ENCODE measurements around the gene GALNT17.

DNA sequence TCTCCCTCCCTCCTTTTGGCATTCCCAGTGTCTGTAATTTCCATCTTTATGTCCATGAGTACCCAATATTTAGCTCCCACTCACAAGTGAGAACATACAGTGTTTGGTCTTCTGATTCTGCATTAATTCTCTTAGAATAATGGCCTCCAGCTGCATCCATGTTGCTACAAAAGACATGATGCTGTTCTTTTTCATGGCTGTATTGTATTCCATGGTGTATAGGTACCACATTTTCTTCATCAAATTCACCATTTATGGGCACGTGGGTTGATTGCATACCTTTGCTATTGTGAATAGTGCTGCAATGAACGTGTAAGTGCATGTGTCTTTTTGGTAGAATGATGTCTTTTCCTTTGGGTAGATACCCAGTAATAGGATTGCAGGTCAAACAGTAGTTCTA, 576.8 kb downstream of the GALNT17 start:
- TF ChIP-seq, protein P1, sequence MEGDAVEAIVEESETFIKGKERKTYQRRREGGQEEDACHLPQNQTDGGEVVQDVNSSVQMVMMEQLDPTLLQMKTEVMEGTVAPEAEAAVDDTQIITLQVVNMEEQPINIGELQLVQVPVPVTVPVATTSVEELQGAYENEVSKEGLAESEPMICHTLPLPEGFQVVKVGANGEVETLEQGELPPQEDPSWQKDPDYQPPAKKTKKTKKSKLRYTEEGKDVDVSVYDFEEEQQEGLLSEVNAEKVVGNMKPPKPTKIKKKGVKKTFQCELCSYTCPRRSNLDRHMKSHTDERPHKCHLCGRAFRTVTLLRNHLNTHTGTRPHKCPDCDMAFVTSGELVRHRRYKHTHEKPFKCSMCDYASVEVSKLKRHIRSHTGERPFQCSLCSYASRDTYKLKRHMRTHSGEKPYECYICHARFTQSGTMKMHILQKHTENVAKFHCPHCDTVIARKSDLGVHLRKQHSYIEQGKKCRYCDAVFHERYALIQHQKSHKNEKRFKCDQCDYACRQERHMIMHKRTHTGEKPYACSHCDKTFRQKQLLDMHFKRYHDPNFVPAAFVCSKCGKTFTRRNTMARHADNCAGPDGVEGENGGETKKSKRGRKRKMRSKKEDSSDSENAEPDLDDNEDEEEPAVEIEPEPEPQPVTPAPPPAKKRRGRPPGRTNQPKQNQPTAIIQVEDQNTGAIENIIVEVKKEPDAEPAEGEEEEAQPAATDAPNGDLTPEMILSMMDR (conservative IDR thresholded peaks at IDR 0.05; ENCODE audit: low read depth, low read length): no peak
- TF ChIP-seq EZH2phosphoT487 (IDR thresholded peaks at IDR 0.05; ENCODE audit: borderline replicate concordance, low read length): no peak
